Stomach (tissue), 4 donors: Measurements from ENCODE around the gene MLNR.

Source experiments
- CTCF ChIP-seq, 7 experiments: fragments of 450-650 bp in 4 of 7; fragments of 200-600 bp in 3 of 7; sonication (generic) in 3 of 7; IDR thresholded peaks; one replicate each; pipeline ENCODE4 v1.5.1; 2016 to 2019; ENCODE audit warnings: antibody characterized with exemption in 7 of 7, control low read depth in 2 of 7, mild to moderate bottlenecking in 1 of 7
- POLR2A ChIP-seq, 4 donors: fragments of 450-650 bp; IDR thresholded peaks; one replicate each; pipeline ENCODE4 v1.6.1; 2016; ENCODE audit warnings: antibody characterized with exemption in 4 of 4, control low read depth in 2 of 4, mild to moderate bottlenecking in 1 of 4, moderate library complexity in 1 of 4
- POLR2AphosphoS5 ChIP-seq, 3 donors: sonication (generic); formaldehyde crosslinking; IDR thresholded peaks; one replicate each; pipeline ENCODE4 v1.6.1; 2016; ENCODE audit warnings: antibody characterized with exemption in 3 of 3

DNA sequence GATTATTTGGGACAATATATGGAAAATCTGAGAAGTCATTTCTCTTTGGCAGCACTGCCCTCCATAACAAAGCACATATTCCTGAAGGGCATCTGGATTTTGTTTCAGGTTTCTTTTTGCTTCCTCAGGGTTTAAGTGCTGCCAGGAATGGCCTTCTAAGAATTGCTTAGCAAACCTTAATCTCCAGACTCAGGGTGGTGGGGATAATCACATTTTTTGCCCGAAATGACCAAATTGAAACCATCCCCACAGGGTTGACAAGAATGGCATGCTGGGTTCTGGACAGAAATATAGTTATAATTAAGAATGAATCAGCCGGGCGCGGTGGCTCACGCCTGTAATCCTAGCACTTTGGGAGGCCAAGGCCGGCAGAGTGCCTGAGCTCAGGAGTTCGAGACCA, 21.2 kb downstream of the MLNR start:
- TF ChIP-seq POLR2A (IDR thresholded peaks at IDR 0.05) (no peak), CTCF (IDR thresholded peaks at IDR 0.05) (no peak), POLR2AphosphoS5 (IDR thresholded peaks at IDR 0.05) (no peak)
